HG03460 (cell line): ENCODE results near the gene CMTM7.

Experiments used
- ATAC-seq: cut with Tn5 transposase; IDR thresholded peaks from one replicate; pipeline ENCODE4 v1.9.1; 2021; ENCODE audit not compliant: unreplicated experiment

Gene CMTM7

GRCh38 chr3:32413845-32414521 lies 22.3 kb downstream of the CMTM7 start:
- no peak for ATAC-seq

DNA sequence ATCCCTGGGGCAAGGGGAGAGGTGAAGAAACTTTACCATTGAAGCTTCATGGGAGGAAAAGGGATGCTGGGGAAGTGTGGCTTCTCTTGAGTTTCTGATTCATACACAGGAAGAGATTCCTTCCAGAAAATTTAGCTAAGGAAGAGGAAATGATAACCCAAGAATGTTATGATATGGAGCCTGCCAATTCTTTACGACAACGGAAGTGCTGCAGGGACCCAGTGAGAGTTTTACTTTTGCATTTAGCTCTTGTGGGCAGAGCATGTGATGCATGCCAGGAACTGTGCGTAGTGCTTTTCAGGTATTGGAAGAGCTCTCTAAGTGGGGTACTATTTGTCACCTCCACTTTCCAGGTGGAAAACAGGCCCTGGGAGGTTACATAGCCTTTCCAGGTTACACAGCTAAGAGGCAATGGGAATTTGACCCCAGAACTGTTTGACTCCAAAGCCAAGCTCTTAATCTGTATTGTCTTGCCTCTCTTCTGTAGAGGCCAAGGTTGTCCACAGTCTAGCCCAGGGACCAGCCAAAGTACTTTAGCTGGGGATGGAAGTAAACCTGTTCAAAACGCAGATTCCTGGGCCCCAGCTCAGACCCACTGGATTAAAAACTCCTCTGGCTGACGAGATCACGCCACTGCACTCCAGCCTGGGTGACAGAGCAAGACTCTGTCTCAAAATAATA lies 23.0 kb downstream of the CMTM7 start:
- peak; percentile 80 for ATAC-seq

DNA sequence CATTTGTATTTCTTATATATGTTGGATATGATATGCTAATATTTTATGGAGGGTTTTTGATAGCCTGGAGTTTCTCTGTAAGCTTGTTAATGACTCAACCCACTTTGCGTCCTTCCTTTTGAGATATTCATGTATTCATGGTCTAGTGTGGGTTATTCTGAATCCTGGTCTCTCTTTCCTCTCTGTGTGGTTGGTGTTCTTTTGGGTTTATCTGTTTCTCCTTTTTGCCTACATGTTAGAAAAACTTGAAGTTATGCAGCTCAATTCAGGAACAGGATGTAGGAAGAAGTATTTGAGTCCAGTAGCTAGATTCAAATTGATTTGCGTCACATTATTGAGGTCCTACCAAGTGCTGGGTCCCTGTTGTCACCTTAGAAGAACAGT lies 28.1 kb downstream of the CMTM7 start:
- ATAC-seq = no peak

GRCh38 chr3:32420126-32421038 lies 28.7 kb downstream of the CMTM7 start:
- ATAC-seq = peak; percentile 84

DNA sequence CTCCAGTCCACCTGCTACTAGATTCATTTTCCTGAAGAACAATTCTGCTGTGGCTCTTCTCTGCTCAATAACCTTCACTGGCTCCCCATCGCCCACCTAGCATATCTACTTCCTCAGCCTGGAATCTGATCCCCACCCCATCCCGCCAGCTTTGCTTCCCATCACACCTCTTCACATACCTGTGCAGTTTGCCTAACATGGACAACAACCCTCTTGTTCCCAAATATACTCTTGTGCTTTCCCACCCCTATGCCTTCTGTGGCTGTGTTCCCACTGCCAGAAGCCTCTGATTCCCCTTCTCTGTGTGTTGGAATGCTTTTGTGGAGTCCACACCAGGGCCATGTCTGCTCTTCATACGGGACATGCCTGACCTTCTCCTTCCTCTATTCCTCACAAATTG lies 29.5 kb downstream of the CMTM7 start:
- no peak for ATAC-seq

DNA sequence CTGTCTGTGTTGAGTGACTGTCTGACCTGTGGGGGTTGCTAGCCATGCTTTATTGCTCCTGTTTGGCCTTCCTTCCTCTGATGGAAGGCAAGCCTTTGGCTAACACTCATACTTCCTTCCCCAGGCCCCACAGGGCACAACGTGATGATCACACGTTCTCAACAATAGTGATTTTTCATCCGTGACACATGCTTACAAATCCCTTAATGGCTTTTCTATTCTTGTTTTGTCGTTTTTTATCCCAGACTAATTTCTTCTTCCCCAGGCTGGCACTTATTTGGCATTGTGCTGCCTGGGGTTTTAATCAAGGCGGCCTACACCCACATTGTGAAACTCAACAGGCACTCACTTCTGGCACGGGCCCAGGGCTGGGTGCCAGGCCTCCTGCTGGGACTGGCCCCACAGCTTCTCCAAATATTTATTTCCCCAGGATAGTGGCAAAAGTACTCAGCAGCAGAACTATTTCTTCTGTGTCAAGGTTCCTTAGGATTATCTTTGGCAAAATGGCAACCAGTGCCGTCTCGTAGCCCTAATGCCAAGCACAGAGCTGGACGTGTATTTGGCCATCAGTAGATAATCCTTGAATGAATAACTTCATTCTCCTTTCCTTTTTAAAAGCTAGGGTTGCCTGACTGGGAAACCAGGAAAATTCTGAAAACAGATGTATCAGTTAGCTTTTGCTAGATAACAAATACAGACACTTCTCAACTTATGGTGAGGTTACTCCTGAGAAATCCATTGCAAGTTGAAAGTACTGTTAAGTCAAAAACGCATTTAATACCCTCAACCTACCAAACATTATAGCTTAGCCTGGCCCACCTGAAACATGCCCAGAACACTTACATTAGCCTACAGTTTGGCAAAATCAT lies 30.6 kb downstream of the CMTM7 start:
- no peak for ATAC-seq

DNA sequence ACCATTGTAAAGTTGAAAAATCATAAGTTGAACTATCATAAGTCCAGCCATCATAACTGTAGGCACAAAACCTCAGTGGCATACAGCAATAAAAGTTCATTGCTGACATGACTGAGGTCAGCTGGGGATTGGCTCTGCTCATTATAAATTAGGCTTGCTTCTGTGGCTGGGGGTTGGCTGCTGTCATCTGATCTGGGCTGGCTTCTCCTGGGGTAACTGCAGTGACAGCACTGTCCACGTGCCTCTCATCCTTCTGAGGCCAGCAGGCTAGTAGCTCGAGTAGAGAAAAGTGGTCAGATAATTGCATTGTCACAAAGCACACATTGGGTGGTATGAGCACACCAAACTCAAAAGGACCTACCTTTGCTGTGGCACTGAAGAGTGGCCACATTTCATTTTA lies 31.3 kb downstream of the CMTM7 start:
- no peak for ATAC-seq

DNA sequence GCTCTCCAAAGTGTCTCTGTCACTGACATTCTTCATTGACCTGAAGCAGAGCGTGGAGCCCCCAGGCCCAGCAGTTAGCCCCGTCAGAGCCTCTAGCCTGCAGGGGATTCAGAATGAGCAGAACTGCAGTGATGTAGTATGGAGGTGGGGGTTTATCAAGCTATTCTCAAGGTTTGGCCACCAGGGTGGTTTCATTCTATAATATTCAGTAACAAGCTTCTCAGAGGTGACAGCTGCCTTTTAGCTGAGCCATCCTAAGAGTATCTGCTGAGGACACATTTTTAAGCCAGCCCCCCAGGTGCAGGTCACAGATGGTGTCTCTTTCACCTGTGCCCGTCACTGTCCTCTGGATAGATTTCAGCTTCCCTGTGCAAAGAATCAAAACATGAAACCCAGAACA lies 31.9 kb downstream of the CMTM7 start:
- ATAC-seq = no peak

DNA sequence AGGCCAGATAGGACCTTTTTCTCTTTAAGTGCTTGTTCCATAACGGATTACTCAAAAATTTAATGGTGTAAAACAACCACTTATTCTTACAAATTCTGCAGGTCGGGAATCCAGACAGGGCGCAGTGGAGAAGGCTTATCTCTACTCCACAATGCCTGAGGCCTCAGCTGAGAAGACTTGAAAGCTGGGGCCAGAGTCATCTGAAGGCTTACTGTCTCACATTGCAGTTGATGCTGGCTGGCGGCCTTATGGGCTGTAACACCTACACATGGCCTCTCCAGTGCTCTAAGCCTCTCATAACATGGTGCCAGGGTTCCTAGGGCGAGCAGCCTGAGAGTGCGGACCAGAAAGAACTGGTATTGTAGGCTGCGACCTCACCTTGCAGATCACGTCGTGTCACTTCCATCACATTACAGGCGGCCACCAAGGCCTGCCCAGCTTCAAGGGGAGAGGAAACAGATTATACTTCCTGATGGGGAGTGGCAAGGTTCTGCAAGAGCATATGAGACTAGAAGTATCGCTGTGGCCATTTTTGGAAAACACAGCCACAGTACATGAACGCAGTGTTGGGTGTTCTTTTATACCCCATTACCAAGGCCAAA lies 32.4 kb downstream of the CMTM7 start:
- ATAC-seq = no peak

- ATAC-seq = no peak
Measured at GRCh38 chr3:32424581-32425250, 33.1 kb downstream of the CMTM7 start.

DNA sequence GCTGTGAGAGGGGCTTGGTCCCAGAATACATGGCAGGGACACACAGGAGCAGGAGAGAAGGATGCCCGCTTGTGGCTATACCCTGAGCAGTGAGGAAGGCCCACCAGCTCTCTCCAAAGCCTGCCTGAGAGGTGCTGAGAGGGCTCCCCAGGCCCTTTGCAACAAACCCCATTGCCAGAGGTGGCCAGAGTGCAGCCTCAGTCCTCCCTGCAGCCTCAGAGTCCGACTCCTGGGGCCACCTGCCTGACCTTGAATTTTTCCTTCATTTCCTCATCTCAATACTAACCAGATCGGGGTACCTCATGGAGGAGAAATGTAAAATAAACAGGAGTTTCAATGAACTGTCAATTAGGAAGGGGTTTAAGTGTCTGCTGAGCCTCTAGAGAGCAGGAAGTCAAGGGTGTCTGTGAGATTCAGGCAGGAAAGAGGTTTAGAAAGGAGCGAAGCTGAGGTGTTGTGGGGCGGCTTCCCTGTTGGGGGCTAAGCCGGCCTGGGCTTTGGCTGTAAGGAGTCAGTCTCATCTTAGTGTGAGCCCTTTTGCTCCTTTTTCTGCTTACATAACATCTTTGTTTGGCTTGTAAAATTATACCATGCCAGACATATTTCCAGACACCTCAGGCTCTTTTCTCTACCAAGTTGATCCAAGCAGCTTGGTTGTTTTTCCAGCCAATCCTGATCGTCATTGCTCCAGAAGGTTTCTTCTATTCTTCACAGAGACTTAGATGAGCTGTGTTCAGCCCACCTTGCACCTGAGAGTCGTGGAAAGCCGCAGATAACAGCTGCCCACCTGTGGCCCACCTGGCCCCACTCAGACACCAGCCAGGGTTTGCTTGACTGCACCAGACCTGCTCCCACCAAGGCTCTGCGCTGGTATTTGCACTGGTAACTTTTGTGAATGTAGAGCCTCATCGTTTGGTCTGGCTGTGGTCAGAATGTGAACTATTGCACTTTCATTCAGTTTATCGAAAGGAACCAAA lies 36.7 kb downstream of the CMTM7 start:
- peak; percentile 69 for ATAC-seq

GRCh38 chr3:32430900-32431299 lies 39.2 kb downstream of the CMTM7 start:
- no peak for ATAC-seq

GRCh38 chr3:32431481-32431880 lies 39.8 kb downstream of the CMTM7 start:
- ATAC-seq = no peak

GRCh38 chr3:32432045-32432710 lies 40.5 kb downstream of the CMTM7 start:
- no peak for ATAC-seq

DNA sequence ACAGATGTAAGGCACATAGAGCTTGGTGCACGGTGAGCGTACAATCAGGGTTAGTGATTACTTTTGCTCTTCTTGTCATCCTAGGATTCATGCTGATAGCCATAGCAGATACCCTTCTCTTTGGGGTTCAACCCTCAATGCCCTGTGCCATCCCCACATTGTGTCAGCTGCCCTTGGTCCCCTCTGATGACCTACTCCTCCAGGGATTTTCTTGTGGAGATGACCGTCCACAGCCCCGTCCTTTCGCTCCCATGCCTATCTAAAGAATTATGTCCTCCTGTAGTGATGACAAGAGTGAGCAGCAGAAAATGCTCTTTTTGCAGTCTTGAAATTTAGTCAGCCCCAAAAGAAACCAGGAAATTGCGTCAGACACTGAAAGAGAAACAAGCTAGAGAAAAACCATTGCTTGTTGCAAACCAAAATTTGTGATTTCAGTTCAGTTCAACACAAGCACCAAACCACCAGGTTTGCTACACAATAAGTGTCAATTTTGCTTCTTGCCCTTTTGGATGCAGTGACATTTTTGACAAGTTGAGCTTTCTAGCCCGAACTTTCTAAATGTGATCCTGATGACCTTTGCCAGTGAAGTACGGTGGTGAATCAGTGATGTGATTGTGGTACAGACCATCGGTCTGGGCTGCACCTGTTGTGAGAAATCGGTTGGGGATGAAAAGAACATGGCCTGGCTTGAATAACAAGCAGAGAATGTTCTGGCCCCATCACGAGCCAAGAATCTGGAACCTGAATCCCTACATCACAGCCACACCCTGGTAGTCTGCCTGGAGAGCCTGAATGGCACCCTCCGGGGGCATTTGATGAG lies 41.3 kb downstream of the CMTM7 start:
- ATAC-seq = peak; percentile 35

DNA sequence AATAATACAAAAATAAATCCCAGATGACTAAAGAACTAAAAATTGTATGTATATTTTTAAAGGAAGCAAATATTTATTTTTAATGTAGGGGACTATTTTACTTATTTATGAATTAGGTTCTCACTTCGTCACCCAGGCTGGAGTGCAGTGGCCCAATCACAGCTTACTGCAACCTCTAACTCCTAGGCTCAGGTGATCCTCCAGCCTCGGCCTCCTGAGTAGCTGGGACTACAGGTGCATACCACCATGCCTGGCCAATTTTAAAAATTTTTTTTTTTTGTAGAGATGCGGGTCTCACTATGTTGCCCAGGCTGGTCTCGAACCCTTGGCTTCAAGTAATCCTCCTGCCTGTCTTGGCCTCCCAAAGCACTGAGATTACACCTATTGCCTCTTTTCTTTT lies 42.6 kb downstream of the CMTM7 start:
- ATAC-seq = no peak
